Cardiac fibroblast (primary cell): ENCODE measurements around the gene DNAAF6.
"Not testable (repeated sequence)": the region's sequence is repeated elsewhere in the genome, so short reads cannot be mapped to it uniquely, and the experiment has no call there.

Source experiments
- DNase-seq, 2 donors: peaks; one replicate each; pipeline versions ENCODE4 v3.0.0 to v3.0.0-alpha.2; 2010; ENCODE audit warnings: low read depth in 2 of 2
- H3K4me3 ChIP-seq, 2 donors: replicated peaks in 1 of 2; 1 replicate in 1 of 2; 2 replicates in 1 of 2; pipeline ENCODE4 v1.5.1; 2011; ENCODE audit warnings: low read depth in 2 of 2, low read length in 2 of 2, mild to moderate bottlenecking in 2 of 2, moderate library complexity in 1 of 2
- CTCF ChIP-seq: IDR thresholded peaks from one replicate; pipeline ENCODE4 v1.5.1; 2011; ENCODE audit warnings: low read depth, mild to moderate bottlenecking, low read length, inconsistent platforms

The DNAAF6 gene

GRCh38 chrX:107205770-107206696, at the start of gene DNAAF6, which contains the start of gene NUP62CL:
DNAAF6 (plus strand) TSS chrX:107206611; CDS start chrX:107212876, 6,265 bp downstream.
NUP62CL (minus strand) TSS chrX:107206433; CDS start chrX:107175146, 31,287 bp downstream.
- DNase-seq: peak; percentile 10 to 15
- H3K4me3 ChIP-seq: peak within 1 kb of the TSS; percentile 35 to 42
- no peak for TF ChIP-seq CTCF

DNA sequence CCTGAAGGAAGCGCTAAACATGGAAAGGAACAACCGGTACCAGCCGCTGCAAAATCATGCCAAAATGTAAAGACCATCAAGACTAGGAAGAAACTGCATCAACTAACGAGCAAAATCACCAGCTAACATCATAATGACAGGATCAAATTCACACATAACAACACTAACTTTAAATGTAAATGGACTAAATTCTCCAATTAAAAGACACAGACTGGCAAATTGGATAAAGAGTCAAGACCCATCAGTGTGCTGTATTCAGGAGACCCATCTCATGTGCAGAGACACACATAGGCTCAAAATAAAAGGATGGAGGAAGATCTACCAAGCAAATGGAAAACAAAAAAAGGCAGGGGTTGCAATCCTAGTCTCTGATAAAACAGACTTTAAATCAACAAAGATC, 48.8 kb upstream of the DNAAF6 start:
- H3K4me3 ChIP-seq, DNase-seq: not testable (repeated sequence)

DNA sequence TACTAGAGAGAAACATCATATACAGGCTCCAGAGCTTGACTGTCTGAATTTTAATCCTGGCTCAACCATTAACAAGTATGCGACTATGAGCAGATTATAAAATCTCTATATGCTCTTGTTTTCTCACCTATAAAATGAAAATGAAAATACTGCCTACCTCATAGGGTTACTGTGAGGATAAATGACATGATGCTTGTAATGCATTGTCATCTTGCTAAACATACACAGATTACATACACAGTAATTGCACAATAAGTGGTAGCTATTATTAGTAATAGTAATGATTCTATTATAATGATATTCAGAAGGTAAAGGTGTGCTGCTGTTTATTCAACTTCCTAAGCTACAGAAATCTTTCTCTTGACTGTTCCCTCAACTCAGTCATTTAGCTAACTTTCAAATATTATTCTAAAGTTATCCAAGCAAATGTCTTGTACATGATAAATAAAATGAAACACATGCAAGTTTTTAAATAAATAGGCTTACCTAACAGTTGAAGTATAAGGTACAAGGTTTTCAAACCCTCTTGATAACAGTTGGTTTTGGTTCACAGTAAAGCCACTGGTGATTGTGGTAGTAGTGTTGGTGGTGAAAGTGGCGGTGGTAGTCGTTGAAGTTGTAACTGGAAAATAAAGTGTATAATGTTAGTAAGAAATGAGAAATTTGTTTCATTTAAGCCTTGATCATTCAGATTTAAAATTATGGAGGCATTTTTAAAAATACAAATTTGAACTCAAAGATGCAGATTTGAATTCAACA, 39.1 kb upstream of the DNAAF6 start:
- DNase-seq: no peak
- no peak overlapping the region for H3K4me3 ChIP-seq
- TF ChIP-seq CTCF: no peak

GRCh38 chrX:107168257-107168656, 38.2 kb upstream of the DNAAF6 start:
- no peak for DNase-seq
- no peak overlapping the region for H3K4me3 ChIP-seq
- TF ChIP-seq CTCF: no peak

DNA sequence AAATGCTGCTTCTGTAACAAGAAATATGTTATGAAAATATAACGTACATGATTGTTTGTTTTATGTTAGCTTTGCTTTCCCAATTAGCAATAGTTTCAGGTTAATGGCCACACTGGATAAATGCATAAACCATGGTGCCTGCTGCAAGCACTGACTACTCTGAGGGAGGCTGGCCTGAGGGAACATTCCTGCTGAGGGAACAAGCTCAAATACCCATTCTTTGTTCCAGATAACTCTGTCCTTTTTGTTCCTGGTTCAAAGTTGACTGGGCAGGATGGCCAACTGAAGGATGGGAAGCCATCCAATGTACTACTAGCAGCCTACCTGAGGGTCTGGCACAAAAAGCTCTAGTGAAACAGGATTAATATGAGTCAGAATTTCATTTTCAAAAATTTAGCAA, 37.7 kb upstream of the DNAAF6 start:
- no peak overlapping the region for H3K4me3 ChIP-seq
- DNase-seq: no peak
- TF ChIP-seq CTCF: no peak

GRCh38 chrX:107171369-107172102, 34.9 kb upstream of the DNAAF6 start:
- no peak overlapping the region for H3K4me3 ChIP-seq
- peak in 1 of 2 donors; percentile 6 for DNase-seq
- no peak for TF ChIP-seq CTCF
